Vagina (tissue), 2 donors: ENCODE measurements around the gene CBFA2T3.

Experiments
- CTCF ChIP-seq, 3 experiments: fragments of 450-650 bp in 2 of 3; fragments of 200-600 bp in 1 of 3; sonication (generic) in 1 of 3; IDR thresholded peaks; one replicate each; pipeline ENCODE4 v1.5.1; 2017 to 2019; ENCODE audit warnings: antibody characterized with exemption in 3 of 3, mild to moderate bottlenecking in 2 of 3, moderate library complexity in 2 of 3
- POLR2A ChIP-seq, 2 donors: fragments of 450-650 bp; IDR thresholded peaks; one replicate each; pipeline ENCODE4 v1.6.1; 2017; ENCODE audit warnings: antibody characterized with exemption in 2 of 2, mild to moderate bottlenecking in 2 of 2, moderate library complexity in 2 of 2
- POLR2AphosphoS5 ChIP-seq, 2 donors: sonication (generic); formaldehyde crosslinking; IDR thresholded peaks; one replicate each; pipeline ENCODE4 v1.9.0; 2017; ENCODE audit warnings: antibody characterized with exemption in 2 of 2, mild to moderate bottlenecking in 2 of 2, low read depth in 1 of 2; ENCODE audit not compliant: insufficient read depth in 1 of 2

- no peak for TF ChIP-seq POLR2AphosphoS5 (IDR thresholded peaks at IDR 0.05; ENCODE audit: insufficient read depth in 1 of 2, low read depth in 1 of 2)
- TF ChIP-seq CTCF (IDR thresholded peaks at IDR 0.05), result no peak
- no peak for TF ChIP-seq POLR2A (IDR thresholded peaks at IDR 0.05)
These were observed 29.2 kb upstream of the CBFA2T3 start for GRCh38 chr16:89006036-89006752.
